B cell (primary cell): ENCODE results near the gene MPND.

Source experiments
- CTCF ChIP-seq: fragments of 200-600 bp; IDR thresholded peaks from one replicate; pipeline ENCODE4 v1.8.0; 2022; ENCODE audit warnings: antibody characterized with exemption, mild to moderate bottlenecking
- EZH2 ChIP-seq: IDR thresholded peaks from 2 replicates; pipeline ENCODE4 v1.6.1; 2012; ENCODE audit warnings: borderline replicate concordance, low read depth, mild to moderate bottlenecking, moderate library complexity, low read length; ENCODE audit not compliant: insufficient read depth, poor library complexity, severe bottlenecking

GRCh38 chr19:4385291-4386040, 42.1 kb downstream of the MPND start:
- TF ChIP-seq CTCF (no peak), EZH2 (no peak)
